GM12874 (cell line): ENCODE measurements around the gene FAM3B.

Experiments
- CTCF ChIP-seq: IDR thresholded peaks from 2 replicates; pipeline ENCODE4 v1.5.1; 2011; ENCODE audit warnings: low read depth, mild to moderate bottlenecking, control low read depth, low read length, moderate library complexity; ENCODE audit not compliant: insufficient read depth

FAM3B gene

GRCh38 chr21:41405321-41405720 lies 88.7 kb downstream of the FAM3B start:
- no peak for TF ChIP-seq CTCF

GRCh38 chr21:41406340-41406739 lies 89.7 kb downstream of the FAM3B start:
- TF ChIP-seq CTCF = no peak
